PFSK-1 (cell line): ENCODE data around the gene CHD3.

Experiments used
- FOXP2 ChIP-seq: optimal IDR thresholded peaks from 2 replicates; pipeline ENCODE3; 2011; ENCODE audit warnings: borderline replicate concordance, control low read depth, inconsistent platforms; ENCODE audit not compliant: insufficient read depth; ENCODE audit errors: extremely low read length, extremely low read depth
- POLR2AphosphoS5 ChIP-seq: IDR thresholded peaks from 2 replicates; pipeline ENCODE4 v1.6.1; 2012; ENCODE audit warnings: low read depth, mild to moderate bottlenecking, control low read depth, low read length, moderate library complexity
- SIN3A ChIP-seq: IDR thresholded peaks from 2 replicates; pipeline ENCODE4 v1.6.1; 2012; ENCODE audit warnings: mild to moderate bottlenecking, low read length, moderate library complexity, borderline replicate concordance; ENCODE audit not compliant: insufficient read depth
- TAF1 ChIP-seq: IDR thresholded peaks from 2 replicates; pipeline ENCODE4 v1.6.1; 2012; ENCODE audit warnings: low read length, control low read depth, borderline replicate concordance; ENCODE audit not compliant: insufficient read depth
- TF ChIP-seq, protein P1 (sequence below), 2 experiments: IDR thresholded peaks; 2 replicates each; pipeline versions ENCODE4 v1.6.1 to v1.8.0; 2011 to 2012; ENCODE audit warnings: low read depth in 2 of 2, low read length in 2 of 2, control low read depth in 1 of 2, inconsistent platforms in 1 of 2, mild to moderate bottlenecking in 1 of 2, moderate library complexity in 1 of 2; ENCODE audit not compliant: insufficient read depth in 1 of 2

The CHD3 gene

DNA sequence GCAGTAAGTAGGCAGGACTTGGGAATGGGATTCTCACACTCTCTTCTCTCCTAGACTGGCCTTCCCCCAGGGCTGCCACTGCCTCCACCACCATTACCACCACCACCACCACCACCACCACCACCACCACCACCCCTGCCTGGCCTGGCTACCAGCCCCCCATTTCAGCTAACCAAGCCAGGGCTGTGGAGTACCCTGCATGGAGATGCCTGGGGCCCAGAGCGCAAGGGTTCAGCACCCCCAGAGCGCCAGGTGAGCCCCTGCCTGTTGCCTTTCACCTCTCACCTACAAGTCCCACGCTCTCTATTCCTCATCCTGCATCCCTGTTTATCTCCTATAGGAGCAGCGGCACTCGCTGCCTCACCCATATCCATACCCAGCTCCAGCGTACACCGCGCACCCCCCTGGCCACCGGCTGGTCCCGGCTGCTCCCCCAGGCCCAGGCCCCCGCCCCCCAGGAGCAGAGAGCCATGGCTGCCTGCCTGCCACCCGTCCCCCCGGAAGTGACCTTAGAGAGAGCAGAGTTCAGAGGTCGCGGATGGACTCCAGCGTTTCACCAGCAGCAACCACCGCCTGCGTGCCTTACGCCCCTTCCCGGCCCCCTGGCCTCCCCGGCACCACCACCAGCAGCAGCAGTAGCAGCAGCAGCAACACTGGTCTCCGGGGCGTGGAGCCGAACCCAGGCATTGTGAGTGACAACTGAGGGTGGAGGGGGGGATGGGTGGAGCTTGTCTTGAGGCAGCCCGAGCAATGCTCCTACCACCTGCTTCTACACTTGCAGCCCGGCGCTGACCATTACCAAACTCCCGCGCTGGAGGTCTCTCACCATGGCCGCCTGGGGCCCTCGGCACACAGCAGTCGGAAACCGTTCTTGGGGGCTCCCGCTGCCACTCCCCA is 41.6 kb upstream of the CHD3 start:
- TF ChIP-seq, protein P1, sequence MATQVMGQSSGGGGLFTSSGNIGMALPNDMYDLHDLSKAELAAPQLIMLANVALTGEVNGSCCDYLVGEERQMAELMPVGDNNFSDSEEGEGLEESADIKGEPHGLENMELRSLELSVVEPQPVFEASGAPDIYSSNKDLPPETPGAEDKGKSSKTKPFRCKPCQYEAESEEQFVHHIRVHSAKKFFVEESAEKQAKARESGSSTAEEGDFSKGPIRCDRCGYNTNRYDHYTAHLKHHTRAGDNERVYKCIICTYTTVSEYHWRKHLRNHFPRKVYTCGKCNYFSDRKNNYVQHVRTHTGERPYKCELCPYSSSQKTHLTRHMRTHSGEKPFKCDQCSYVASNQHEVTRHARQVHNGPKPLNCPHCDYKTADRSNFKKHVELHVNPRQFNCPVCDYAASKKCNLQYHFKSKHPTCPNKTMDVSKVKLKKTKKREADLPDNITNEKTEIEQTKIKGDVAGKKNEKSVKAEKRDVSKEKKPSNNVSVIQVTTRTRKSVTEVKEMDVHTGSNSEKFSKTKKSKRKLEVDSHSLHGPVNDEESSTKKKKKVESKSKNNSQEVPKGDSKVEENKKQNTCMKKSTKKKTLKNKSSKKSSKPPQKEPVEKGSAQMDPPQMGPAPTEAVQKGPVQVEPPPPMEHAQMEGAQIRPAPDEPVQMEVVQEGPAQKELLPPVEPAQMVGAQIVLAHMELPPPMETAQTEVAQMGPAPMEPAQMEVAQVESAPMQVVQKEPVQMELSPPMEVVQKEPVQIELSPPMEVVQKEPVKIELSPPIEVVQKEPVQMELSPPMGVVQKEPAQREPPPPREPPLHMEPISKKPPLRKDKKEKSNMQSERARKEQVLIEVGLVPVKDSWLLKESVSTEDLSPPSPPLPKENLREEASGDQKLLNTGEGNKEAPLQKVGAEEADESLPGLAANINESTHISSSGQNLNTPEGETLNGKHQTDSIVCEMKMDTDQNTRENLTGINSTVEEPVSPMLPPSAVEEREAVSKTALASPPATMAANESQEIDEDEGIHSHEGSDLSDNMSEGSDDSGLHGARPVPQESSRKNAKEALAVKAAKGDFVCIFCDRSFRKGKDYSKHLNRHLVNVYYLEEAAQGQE (IDR thresholded peaks at IDR 0.05; ENCODE audit: insufficient read depth in 1 of 2, low read depth in 2 of 2, low read length in 2 of 2): no peak
- TF ChIP-seq POLR2AphosphoS5 (no peak), FOXP2 (no peak), SIN3A (no peak), TAF1 (no peak)

DNA sequence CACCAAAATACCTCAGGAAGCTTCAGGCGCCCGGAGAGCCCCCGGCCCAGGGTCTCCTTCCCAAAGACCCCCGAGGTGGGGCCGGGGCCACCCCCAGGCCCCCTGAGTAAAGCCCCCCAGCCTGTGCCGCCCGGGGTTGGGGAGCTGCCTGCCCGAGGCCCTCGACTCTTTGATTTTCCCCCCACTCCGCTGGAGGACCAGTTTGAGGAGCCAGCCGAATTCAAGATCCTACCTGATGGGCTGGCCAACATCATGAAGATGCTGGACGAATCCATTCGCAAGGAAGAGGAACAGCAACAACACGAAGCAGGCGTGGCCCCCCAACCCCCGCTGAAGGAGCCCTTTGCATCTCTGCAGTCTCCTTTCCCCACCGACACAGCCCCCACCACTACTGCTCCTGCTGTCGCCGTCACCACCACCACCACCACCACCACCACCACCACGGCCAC is 40.4 kb upstream of the CHD3 start:
- no peak for TF ChIP-seq POLR2AphosphoS5

DNA sequence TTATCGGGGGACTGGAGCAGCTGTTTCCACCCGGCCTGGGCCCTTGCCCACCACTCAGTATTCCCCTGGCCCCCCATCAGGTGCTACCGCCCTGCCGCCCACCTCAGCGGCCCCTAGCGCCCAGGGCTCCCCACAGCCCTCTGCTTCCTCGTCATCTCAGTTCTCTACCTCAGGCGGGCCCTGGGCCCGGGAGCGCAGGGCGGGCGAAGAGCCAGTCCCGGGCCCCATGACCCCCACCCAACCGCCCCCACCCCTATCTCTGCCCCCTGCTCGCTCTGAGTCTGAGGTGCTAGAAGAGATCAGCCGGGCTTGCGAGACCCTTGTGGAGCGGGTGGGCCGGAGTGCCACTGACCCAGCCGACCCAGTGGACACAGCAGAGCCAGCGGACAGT is 39.9 kb upstream of the CHD3 start:
- TF ChIP-seq TAF1: no peak
- TF ChIP-seq FOXP2: no peak
- no peak for TF ChIP-seq POLR2AphosphoS5

DNA sequence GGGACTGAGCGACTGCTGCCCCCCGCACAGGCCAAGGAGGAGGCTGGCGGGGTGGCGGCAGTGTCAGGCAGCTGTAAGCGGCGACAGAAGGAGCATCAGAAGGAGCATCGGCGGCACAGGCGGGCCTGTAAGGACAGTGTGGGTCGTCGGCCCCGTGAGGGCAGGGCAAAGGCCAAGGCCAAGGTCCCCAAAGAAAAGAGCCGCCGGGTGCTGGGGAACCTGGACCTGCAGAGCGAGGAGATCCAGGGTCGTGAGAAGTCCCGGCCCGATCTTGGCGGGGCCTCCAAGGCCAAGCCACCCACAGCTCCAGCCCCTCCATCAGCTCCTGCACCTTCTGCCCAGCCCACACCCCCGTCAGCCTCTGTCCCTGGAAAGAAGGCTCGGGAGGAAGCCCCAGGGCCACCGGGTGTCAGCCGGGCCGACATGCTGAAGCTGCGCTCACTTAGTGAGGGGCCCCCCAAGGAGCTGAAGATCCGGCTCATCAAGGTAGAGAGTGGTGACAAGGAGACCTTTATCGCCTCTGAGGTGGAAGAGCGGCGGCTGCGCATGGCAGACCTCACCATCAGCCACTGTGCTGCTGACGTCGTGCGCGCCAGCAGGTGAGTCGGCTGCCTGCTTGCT is 39.3 kb upstream of the CHD3 start:
- TF ChIP-seq, protein P1 (IDR thresholded peaks at IDR 0.05; ENCODE audit: insufficient read depth in 1 of 2, low read depth in 2 of 2, low read length in 2 of 2): no peak
- TF ChIP-seq SIN3A: no peak
- TF ChIP-seq POLR2AphosphoS5: 0 out of 2 replicates have a peak, but pooled peaks have one; percentile 11
- TF ChIP-seq TAF1: no peak
- TF ChIP-seq FOXP2: no peak

DNA sequence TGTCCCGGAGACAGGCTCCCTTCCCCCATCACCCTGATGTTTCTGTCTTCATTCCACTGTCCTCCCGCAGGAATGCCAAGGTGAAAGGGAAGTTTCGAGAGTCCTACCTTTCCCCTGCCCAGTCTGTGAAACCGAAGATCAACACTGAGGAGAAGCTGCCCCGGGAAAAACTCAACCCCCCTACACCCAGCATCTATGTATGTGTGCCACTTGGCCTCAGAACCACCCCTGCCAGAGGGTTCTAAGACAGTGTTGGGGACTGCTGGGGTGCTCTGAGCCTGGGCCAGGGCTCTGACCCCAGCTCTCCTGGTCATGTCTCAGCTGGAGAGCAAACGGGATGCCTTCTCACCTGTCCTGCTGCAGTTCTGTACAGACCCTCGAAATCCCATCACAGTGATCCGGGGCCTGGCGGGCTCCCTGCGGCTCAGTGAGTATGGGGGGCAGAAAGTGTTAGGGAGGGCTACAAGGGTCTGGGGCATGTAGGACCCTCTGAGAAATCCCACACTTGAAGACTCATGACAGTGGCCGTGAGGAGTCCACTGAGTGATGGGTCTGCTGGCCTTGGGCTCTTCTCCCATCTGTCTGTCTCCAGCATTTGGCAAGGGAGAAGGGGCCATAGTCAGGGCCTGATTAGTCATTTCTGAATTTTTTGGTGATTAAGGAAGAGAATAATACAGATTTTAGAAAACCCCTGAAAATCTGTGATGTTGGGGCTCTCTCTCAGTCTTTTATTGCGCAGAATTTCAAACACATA is 38.7 kb upstream of the CHD3 start:
- TF ChIP-seq POLR2AphosphoS5 (no peak), SIN3A (no peak), TAF1 (no peak), FOXP2 (no peak)
- TF ChIP-seq, protein P1 (IDR thresholded peaks at IDR 0.05; ENCODE audit: insufficient read depth in 1 of 2, low read depth in 2 of 2, low read length in 2 of 2): no peak
